BJ (cell line): ENCODE data around the gene THAP7. TPM values are rescaled to one million over a fixed set of nuclear protein-coding genes. Genes with fewer than 3 reads are reported as not detected.

Source experiments
- CTCF ChIA-PET: fragments of 350-600 bp; formaldehyde crosslinking; extraction: SDS; loops from one replicate; lab custom pipeline; 2021; ENCODE audit warnings: antibody characterized with exemption, inconsistent platforms; lab: Yijun Ruan, JAX
- POLR2A ChIA-PET: fragments of 300-600 bp; sonication (Branson Sonifier 250); formaldehyde crosslinking; extraction: SDS; loops from one replicate; lab custom pipeline; 2021; ENCODE audit warnings: antibody characterized with exemption; lab: Charles Lee
- DNase-seq: peaks from one replicate; pipeline ENCODE4 v3.0.0-alpha.2; 2011; ENCODE audit warnings: low read depth
- H3K27me3 ChIP-seq: 2 replicates; pipeline ENCODE4 v1.6.0; 2011; ENCODE audit warnings: low read length; ENCODE audit not compliant: control insufficient read depth, insufficient read depth
- H3K36me3 ChIP-seq: 2 replicates; pipeline ENCODE4 v1.5.1; 2011; ENCODE audit warnings: low read length; ENCODE audit not compliant: control insufficient read depth, insufficient read depth
- H3K4me3 ChIP-seq: 2 replicates; pipeline ENCODE4 v1.5.1; 2011; ENCODE audit warnings: low read depth, mild to moderate bottlenecking, control low read depth, low read length
- polyA plus RNA-seq: library from polyadenylated mRNA; depleted of rRNA; stranded (reverse); fragments of >200 nt; gene quantifications from 2 replicates; pipeline ENCODE4 v1.2.3, GENCODE V29; 2011
- TF ChIP-seq, protein P1 (sequence below): IDR thresholded peaks from 2 replicates; pipeline ENCODE4 v1.5.1; 2011; ENCODE audit warnings: low read depth, mild to moderate bottlenecking, control low read depth, inconsistent platforms, low read length, moderate library complexity; ENCODE audit not compliant: insufficient read depth

Gene THAP7
- polyA plus RNA-seq, 1 experiment: 24.4 TPM

DNA sequence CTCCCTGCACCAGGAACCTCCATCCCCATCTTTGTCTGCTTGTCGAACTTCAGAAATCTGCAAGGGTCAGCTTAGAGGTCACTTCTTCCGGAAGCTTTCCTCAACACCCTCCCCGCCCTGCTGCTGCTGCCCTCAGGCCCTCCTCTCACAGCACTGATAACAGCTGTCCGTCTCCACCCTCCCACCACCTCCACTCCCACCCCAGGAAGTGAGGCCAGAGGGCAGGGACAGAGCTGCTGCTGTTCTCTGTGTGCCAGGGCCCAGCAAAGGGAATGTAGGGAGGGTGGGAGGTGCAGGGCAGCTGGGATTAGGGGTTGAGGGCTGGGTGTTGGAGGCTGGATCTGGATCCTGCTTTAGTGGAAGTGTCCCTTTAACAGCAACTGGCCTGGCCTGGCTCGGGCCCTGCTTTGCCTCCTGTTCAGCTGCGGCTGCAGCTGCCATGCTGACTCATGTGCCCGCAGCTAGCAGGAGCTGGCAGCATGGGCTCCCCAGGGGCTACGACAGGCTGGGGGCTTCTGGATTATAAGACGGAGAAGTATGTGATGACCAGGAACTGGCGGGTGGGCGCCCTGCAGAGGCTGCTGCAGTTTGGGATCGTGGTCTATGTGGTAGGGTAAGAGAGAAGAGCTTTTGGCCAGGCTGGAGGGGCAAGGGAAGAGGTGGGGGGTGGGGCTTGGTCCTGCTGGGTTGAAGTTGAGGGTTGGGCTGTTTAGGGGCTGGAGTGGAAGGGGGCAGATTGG is 13.0 kb upstream of the THAP7 start, which contains the start of gene P2RX6:
TSS of gene P2RX6 (plus strand) at position 440 of the 740 bp plus-strand sequence. CDS start at position 450, 10 bp downstream.
- CTCF ChIA-PET: interaction anchor here (0.7 to 1.6 kb wide), 3 partner anchors 12 to 55 kb away, joined by 3 to 4 read pairs (median 3); partner anchors contain the start of gene THAP7
- TF ChIP-seq, protein P1, sequence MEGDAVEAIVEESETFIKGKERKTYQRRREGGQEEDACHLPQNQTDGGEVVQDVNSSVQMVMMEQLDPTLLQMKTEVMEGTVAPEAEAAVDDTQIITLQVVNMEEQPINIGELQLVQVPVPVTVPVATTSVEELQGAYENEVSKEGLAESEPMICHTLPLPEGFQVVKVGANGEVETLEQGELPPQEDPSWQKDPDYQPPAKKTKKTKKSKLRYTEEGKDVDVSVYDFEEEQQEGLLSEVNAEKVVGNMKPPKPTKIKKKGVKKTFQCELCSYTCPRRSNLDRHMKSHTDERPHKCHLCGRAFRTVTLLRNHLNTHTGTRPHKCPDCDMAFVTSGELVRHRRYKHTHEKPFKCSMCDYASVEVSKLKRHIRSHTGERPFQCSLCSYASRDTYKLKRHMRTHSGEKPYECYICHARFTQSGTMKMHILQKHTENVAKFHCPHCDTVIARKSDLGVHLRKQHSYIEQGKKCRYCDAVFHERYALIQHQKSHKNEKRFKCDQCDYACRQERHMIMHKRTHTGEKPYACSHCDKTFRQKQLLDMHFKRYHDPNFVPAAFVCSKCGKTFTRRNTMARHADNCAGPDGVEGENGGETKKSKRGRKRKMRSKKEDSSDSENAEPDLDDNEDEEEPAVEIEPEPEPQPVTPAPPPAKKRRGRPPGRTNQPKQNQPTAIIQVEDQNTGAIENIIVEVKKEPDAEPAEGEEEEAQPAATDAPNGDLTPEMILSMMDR: no peak
- peak within 1 kb of the TSS; percentile 60 for H3K4me3 ChIP-seq
- H3K36me3 ChIP-seq: no peaks in the 10 kb centered on the region
- no peaks in the 10 kb centered on the region; the same call in 1 of the 2 replicates for H3K27me3 ChIP-seq
- POLR2A ChIA-PET: no interaction called here
- no peak for DNase-seq

DNA sequence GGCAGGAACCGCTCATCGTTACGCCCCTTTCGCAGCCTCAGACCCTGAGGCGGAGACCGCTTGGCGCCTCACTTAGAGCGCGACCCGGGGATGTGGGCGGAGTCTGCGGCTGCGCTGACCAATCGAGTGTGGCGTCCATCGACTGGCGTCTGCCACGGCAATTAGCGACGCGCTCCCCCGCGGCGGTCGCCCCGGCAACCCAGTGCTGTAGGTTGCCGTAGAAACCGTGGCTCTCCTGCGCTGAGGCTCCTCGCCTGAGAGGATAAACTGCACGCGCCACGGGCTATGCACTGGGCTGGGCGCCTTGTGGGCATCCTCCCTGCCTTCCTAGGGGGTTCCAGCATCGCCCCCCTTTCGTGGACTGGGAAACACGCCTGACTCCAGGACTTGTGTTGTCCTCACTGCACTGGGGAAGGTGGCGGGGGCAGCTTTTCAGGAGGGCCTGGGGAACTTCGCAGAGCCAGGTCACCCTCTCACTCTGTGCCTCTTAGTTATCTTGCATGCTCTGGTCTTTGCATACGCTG is 12.3 kb upstream of the THAP7 start:
- Histone ChIP-seq H3K4me3 (peak overlapping the region; percentile 60), H3K36me3 (no peaks in the 10 kb centered on the region), H3K27me3 (no peaks in the 10 kb centered on the region; the same call in 1 of the 2 replicates)
- CTCF ChIA-PET: interaction anchor here (1.1 to 1.4 kb wide), 2 partner anchors 12 to 129 kb away, joined by 4 read pairs; partner anchors contain the start of gene THAP7
- POLR2A ChIA-PET: no interaction called here
- peak; percentile 63 for DNase-seq
- TF ChIP-seq, protein P1: no peak

DNA sequence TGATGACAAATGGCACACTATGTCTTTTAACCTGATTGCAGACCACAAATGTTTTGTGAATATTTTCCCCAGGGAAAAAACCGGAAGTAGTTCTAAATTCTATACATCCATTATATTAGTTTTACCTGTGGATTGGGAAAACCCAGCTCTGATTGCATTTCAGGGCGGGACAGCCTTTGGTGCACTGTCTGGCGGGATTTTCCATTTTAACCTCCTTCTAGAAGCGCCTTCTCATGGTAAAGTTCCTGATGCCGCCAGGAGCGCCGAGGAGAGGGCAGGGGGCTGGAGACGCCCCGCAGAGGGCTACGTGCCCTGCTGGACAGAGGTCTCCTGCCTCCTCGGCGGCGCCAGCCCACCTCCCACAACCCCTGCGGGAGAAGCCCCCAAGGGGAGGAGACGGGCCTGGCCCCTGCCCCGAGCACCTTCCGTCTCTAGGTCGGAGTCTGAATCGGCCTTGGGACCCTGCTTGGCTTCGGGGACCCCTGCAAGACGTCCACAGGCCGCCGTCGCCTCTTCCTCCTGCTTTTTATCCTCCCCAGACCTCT is 11.8 kb upstream of the THAP7 start:
- ChIA-PET CTCF (interaction anchor here (1.4 kb wide), 1 partner anchor 128 kb away, joined by 4 read pairs; no protein-coding TSS in a partner anchor), POLR2A (no interaction called here)
- DNase-seq: no peak
- peak overlapping the region; percentile 60 for H3K4me3 ChIP-seq
- H3K27me3 ChIP-seq: no peaks in the 10 kb centered on the region; the same call in 1 of the 2 replicates
- TF ChIP-seq, protein P1: no peak
- H3K36me3 ChIP-seq: no peaks in the 10 kb centered on the region

DNA sequence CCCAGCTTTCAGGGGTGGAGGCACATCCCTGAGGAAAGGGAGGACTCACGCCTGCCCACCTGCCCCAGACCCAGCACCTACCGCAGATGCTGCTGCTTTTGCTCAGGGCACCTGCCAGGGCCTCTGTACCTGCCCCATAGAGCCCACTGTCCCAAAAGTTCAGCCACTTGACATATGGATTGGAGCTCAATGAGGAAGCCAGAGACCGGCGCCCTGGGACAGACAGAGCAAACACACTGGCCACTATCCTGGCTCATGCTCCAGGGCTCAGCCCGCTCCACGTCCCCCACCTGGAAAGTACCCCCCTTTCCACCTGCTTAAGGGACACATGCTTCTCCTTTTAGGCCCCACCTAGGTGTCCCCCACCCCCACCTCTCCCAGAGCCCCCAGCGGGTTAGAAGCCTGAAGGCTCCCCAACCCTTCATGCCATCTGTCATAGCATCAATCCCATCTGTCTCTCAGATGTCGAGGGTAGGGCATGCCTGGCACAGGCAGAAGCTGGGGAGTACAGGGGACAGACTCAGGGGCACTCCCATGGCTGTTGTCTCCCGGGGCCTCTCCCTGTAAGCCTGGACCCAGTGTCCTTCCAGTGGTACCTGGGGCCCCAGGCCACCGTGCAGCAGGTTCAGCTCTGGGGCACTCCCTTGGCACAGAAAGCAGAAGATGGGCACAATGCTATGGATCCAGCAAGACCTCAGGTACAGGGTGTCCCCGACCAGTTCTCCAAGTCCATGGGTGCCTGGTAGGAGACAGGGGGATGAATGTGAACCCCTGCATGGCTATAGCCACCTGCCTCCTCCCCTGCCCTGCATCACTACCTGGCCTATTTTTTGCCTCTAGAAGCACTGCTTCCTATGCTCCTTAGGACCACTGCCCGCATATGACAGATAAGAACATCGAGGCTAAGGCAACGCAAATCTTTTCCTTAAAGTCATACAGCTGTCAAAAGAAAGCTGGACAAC is 10.8 kb upstream of the THAP7 start:
- H3K4me3 ChIP-seq: no peak overlapping the region
- no peak for DNase-seq
- 0 out of 2 replicates have a peak, but pooled peaks cover 2% of the 10 kb centered on the region for H3K36me3 ChIP-seq
- CTCF ChIA-PET: interaction anchor here (0.6 to 1.4 kb wide), 3 partner anchors 10 to 127 kb away, joined by 3 to 4 read pairs (median 4); no protein-coding TSS in a partner anchor
- H3K27me3 ChIP-seq: no peaks in the 10 kb centered on the region; the same call in 1 of the 2 replicates
- TF ChIP-seq, protein P1: no peak
- POLR2A ChIA-PET: no interaction called here
